Measurements from ENCODE around the gene POGLUT3. TPM values are rescaled to one million over a fixed set of nuclear protein-coding genes. Genes with fewer than 3 reads are reported as not detected.

POGLUT3 gene
- total RNA-seq, 1 experiment from 2014 or later = 13.1 TPM

- H3K4me2 ChIP-seq (ENCODE audit: insufficient read depth, insufficient read length, low read length) = no peak overlapping the region
- no peaks in the 10 kb centered on the region for H3K9me3 ChIP-seq (ENCODE audit: control insufficient read depth, low read depth, low read length)
- H3T11ph ChIP-seq (ENCODE audit: low read length) = no peak overlapping the region
- Mint-ChIP-seq H3K27me3 (ENCODE audit: low read depth) (no peaks in the 10 kb centered on the region), H3K4me3 (no peak overlapping the region), H3K36me3 (ENCODE audit: insufficient read depth in 1 of 3, low read depth in 3 of 3) (peaks cover 10 to 31% (median 17%) of the 10 kb centered on the region in 3 experiments; a peak in 6 of 7 replicates), H3K4me1 (no peaks in the 10 kb centered on the region), H3K9me3 (no peaks in the 10 kb centered on the region), H3K27ac (no peak overlapping the region)
- H3K56ac ChIP-seq (ENCODE audit: insufficient read length, low read depth, low read length) = no peak overlapping the region
- TF ChIP-seq CTCF (conservative IDR thresholded peaks at IDR 0.05) = no peak
- H3K23me2 ChIP-seq (ENCODE audit: insufficient read length, low read depth, low read length, poor library complexity, severe bottlenecking) = no peaks in the 10 kb centered on the region
- H2BK15ac ChIP-seq (ENCODE audit: low read depth, low read length) = no peak overlapping the region
- no peak overlapping the region for H3K14ac ChIP-seq (ENCODE audit: insufficient read depth, low read length)
- DNase-seq = no peak
- no peak overlapping the region for H4K91ac ChIP-seq (ENCODE audit: insufficient read length, low read depth, low read length)
- H4K20me1 ChIP-seq (ENCODE audit: control insufficient read depth, insufficient read depth, insufficient read length) = no peaks in the 10 kb centered on the region
- H2BK5ac ChIP-seq (ENCODE audit: insufficient read length, low read length) = no peak overlapping the region
- H3K79me1 ChIP-seq (ENCODE audit: insufficient read depth, low read depth, low read length, poor library complexity, severe bottlenecking) = no peaks in the 10 kb centered on the region
- H3K4ac ChIP-seq (ENCODE audit: low read depth, low read length) = no peak overlapping the region
- H3K27ac ChIP-seq (ENCODE audit: insufficient read length, low read depth, low read length) = no peak overlapping the region
- H3K79me2 ChIP-seq (ENCODE audit: insufficient read depth, low read length) = no peaks in the 10 kb centered on the region
- H3K4me1 ChIP-seq (ENCODE audit: insufficient read depth, low read length) = no peaks in the 10 kb centered on the region
- no peak overlapping the region for H2BK120ac ChIP-seq (ENCODE audit: low read depth, low read length, poor library complexity, severe bottlenecking)
- H3K23ac ChIP-seq (ENCODE audit: insufficient read length, low read depth, low read length) = no peak overlapping the region
- no peak overlapping the region for H2AK5ac ChIP-seq (ENCODE audit: insufficient read length, low read length)
- no peak overlapping the region for H3K9ac ChIP-seq (ENCODE audit: extremely low read depth, insufficient read length, low read length)
- no peak overlapping the region for H2AFZ ChIP-seq (ENCODE audit: low read length)
- H2BK12ac ChIP-seq (ENCODE audit: insufficient read length, low read depth, low read length) = no peak overlapping the region
- no peak overlapping the region for H4K8ac ChIP-seq (replicated peaks; ENCODE audit: insufficient read length, low read depth, low read length)
- no peak overlapping the region for H3K18ac ChIP-seq (ENCODE audit: insufficient read length, low read depth, low read length)
- WGBS (ENCODE audit: extremely low coverage, insufficient read length, low lambda C conversion rate) = no CpG with 5 or more reads among the region's 4 CpGs
- H4K5ac ChIP-seq (ENCODE audit: insufficient read length, low read depth, low read length) = no peak overlapping the region
- no peaks in the 10 kb centered on the region for H3K27me3 ChIP-seq (ENCODE audit: insufficient read depth, low read length)
- no peak overlapping the region for H2BK20ac ChIP-seq (ENCODE audit: low read depth, low read length, poor library complexity, severe bottlenecking)
Observed at GRCh38 chr11:108516125-108516524, 17.9 kb upstream of the POGLUT3 start.

All from H9 (cell line).